Renal cortex interstitium (tissue), 15 donors: ENCODE results near the gene PFN2. TPM values are rescaled to one million over a fixed set of nuclear protein-coding genes. Genes with fewer than 3 reads are reported as not detected.

Experiments
- DNase-seq, 11 donors: peaks; one replicate each; pipeline ENCODE4 v3.0.0-alpha.2; 2013; ENCODE audit warnings: low read depth in 9 of 11, low spot score in 4 of 11; ENCODE audit errors: extremely low read depth in 1 of 11
- long read RNA-seq, 16 experiments: transcript quantifications; one replicate each; lab custom pipeline, GENCODE V29; 2026
- polyA plus RNA-seq, 3 donors: library from polyadenylated mRNA; unstranded; fragments of 120-200 nt; gene quantifications; one replicate each; pipeline ENCODE4 v1.2.1, GENCODE V29; 2013; ENCODE audit not compliant: insufficient read length in 3 of 3

Gene PFN2, protein sequence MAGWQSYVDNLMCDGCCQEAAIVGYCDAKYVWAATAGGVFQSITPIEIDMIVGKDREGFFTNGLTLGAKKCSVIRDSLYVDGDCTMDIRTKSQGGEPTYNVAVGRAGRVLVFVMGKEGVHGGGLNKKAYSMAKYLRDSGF
- polyA plus RNA-seq, result 100 to 1,000 TPM; 362 to 464 (median 456) TPM
- long read RNA-seq, donor 1, transcript PFN2-201 (3 exons, 2,261 nt), result minor isoform, 19 of 116 reads
- long read RNA-seq, donor 1, transcript PFN2-203 (3 exons, 1,780 nt), result major isoform, 85 of 116 reads
- long read RNA-seq, donor 1, partial matches to known transcripts, result 11 of 116 reads
- long read RNA-seq, donor 1, other reads (novel, unspliced or antisense), result 0 of 116 reads
- long read RNA-seq, donor 2, transcript PFN2-203 (3 exons, 1,780 nt), result major isoform, 105 of 129 reads
- long read RNA-seq, donor 2, transcript PFN2-201 (3 exons, 2,261 nt), result minor isoform, 11 of 129 reads
- long read RNA-seq, donor 2, partial matches to known transcripts, result 11 of 129 reads
- long read RNA-seq, donor 2, other reads (novel, unspliced or antisense), result 0 of 129 reads
- long read RNA-seq, donor 3, transcript PFN2-203 (3 exons, 1,780 nt), result major isoform, 174 of 230 reads
- long read RNA-seq, donor 3, transcript PFN2-201 (3 exons, 2,261 nt), result minor isoform, 39 of 230 reads
- long read RNA-seq, donor 3, partial matches to known transcripts, result 7 of 230 reads
- long read RNA-seq, donor 3, other reads (novel, unspliced or antisense), result 0 of 230 reads
- long read RNA-seq, donor 4, transcript PFN2-201 (3 exons, 2,261 nt), result minor isoform, 26 of 138 reads
- long read RNA-seq, donor 4, transcript PFN2-203 (3 exons, 1,780 nt), result major isoform, 100 of 138 reads
- long read RNA-seq, donor 4, partial matches to known transcripts, result 7 of 138 reads
- long read RNA-seq, donor 4, other reads (novel, unspliced or antisense), result 0 of 138 reads
- long read RNA-seq, donor 5, result 0 reads
- long read RNA-seq, donor 6, transcript PFN2-205 (2 exons, 613 nt), result minor isoform, 7 of 125 reads
- long read RNA-seq, donor 6, transcript PFN2-201 (3 exons, 2,261 nt), result minor isoform, 16 of 125 reads
- long read RNA-seq, donor 6, transcript PFN2-203 (3 exons, 1,780 nt), result major isoform, 95 of 125 reads
- long read RNA-seq, donor 6, partial matches to known transcripts, result 7 of 125 reads
- long read RNA-seq, donor 6, other reads (novel, unspliced or antisense), result 0 of 125 reads
- long read RNA-seq, donor 7, transcript PFN2-203 (3 exons, 1,780 nt), result major isoform, 122 of 157 reads
- long read RNA-seq, donor 7, transcript PFN2-201 (3 exons, 2,261 nt), result minor isoform, 21 of 157 reads
- long read RNA-seq, donor 7, partial matches to known transcripts, result 8 of 157 reads
- long read RNA-seq, donor 7, other reads (novel, unspliced or antisense), result 0 of 157 reads
- long read RNA-seq, donor 8, transcript PFN2-203 (3 exons, 1,780 nt), result major isoform, 184 of 260 reads
- long read RNA-seq, donor 8, transcript PFN2-205 (2 exons, 613 nt), result minor isoform, 9 of 260 reads
- long read RNA-seq, donor 8, transcript PFN2-201 (3 exons, 2,261 nt), result minor isoform, 42 of 260 reads
- long read RNA-seq, donor 8, partial matches to known transcripts, result 13 of 260 reads
- long read RNA-seq, donor 8, other reads (novel, unspliced or antisense), result 6 of 260 reads
- long read RNA-seq, donor 9, transcript PFN2-201 (3 exons, 2,261 nt), result minor isoform, 25 of 138 reads
- long read RNA-seq, donor 9, transcript PFN2-203 (3 exons, 1,780 nt), result major isoform, 102 of 138 reads
- long read RNA-seq, donor 9, partial matches to known transcripts, result 7 of 138 reads
- long read RNA-seq, donor 9, other reads (novel, unspliced or antisense), result 0 of 138 reads
- long read RNA-seq, donor 10, transcript PFN2-203 (3 exons, 1,780 nt), result major isoform, 119 of 164 reads
- long read RNA-seq, donor 10, transcript PFN2-205 (2 exons, 613 nt), result minor isoform, 8 of 164 reads
- long read RNA-seq, donor 10, transcript PFN2-201 (3 exons, 2,261 nt), result minor isoform, 28 of 164 reads
- long read RNA-seq, donor 10, partial matches to known transcripts, result 6 of 164 reads
- long read RNA-seq, donor 10, other reads (novel, unspliced or antisense), result 0 of 164 reads
- long read RNA-seq, donor 11, transcript PFN2-201 (3 exons, 2,261 nt), result minor isoform, 10 of 98 reads
- long read RNA-seq, donor 11, transcript PFN2-203 (3 exons, 1,780 nt), result major isoform, 76 of 98 reads
- long read RNA-seq, donor 11, partial matches to known transcripts, result 8 of 98 reads
- long read RNA-seq, donor 11, other reads (novel, unspliced or antisense), result 0 of 98 reads
- long read RNA-seq, donor 12, transcript PFN2-203 (3 exons, 1,780 nt), result major isoform, 50 of 72 reads
- long read RNA-seq, donor 12, transcript PFN2-201 (3 exons, 2,261 nt), result minor isoform, 11 of 72 reads
- long read RNA-seq, donor 12, partial matches to known transcripts, result 5 of 72 reads
- long read RNA-seq, donor 12, other reads (novel, unspliced or antisense), result 0 of 72 reads
- long read RNA-seq, donor 13, transcript PFN2-205 (2 exons, 613 nt), result minor isoform, 10 of 257 reads
- long read RNA-seq, donor 13, transcript PFN2-201 (3 exons, 2,261 nt), result minor isoform, 37 of 257 reads
- long read RNA-seq, donor 13, transcript PFN2-203 (3 exons, 1,780 nt), result major isoform, 185 of 257 reads
- long read RNA-seq, donor 13, partial matches to known transcripts, result 12 of 257 reads
- long read RNA-seq, donor 13, other reads (novel, unspliced or antisense), result 5 of 257 reads
- long read RNA-seq, donor 14, transcript PFN2-201 (3 exons, 2,261 nt), result minor isoform, 16 of 149 reads
- long read RNA-seq, donor 14, transcript PFN2-203 (3 exons, 1,780 nt), result major isoform, 118 of 149 reads
- long read RNA-seq, donor 14, partial matches to known transcripts, result 9 of 149 reads
- long read RNA-seq, donor 14, other reads (novel, unspliced or antisense), result 0 of 149 reads
- long read RNA-seq, donor 15, transcript PFN2-203 (3 exons, 1,780 nt), result major isoform, 51 of 65 reads
- long read RNA-seq, donor 15, transcript PFN2-201 (3 exons, 2,261 nt), result minor isoform, 13 of 65 reads
- long read RNA-seq, donor 15, partial matches to known transcripts, result 0 of 65 reads
- long read RNA-seq, donor 15, other reads (novel, unspliced or antisense), result 0 of 65 reads
- long read RNA-seq, donor 16, transcript PFN2-201 (3 exons, 2,261 nt), result minor isoform, 55 of 311 reads
- long read RNA-seq, donor 16, transcript PFN2-203 (3 exons, 1,780 nt), result major isoform, 219 of 311 reads
- long read RNA-seq, donor 16, partial matches to known transcripts, result 30 of 311 reads
- long read RNA-seq, donor 16, other reads (novel, unspliced or antisense), result 0 of 311 reads

DNA sequence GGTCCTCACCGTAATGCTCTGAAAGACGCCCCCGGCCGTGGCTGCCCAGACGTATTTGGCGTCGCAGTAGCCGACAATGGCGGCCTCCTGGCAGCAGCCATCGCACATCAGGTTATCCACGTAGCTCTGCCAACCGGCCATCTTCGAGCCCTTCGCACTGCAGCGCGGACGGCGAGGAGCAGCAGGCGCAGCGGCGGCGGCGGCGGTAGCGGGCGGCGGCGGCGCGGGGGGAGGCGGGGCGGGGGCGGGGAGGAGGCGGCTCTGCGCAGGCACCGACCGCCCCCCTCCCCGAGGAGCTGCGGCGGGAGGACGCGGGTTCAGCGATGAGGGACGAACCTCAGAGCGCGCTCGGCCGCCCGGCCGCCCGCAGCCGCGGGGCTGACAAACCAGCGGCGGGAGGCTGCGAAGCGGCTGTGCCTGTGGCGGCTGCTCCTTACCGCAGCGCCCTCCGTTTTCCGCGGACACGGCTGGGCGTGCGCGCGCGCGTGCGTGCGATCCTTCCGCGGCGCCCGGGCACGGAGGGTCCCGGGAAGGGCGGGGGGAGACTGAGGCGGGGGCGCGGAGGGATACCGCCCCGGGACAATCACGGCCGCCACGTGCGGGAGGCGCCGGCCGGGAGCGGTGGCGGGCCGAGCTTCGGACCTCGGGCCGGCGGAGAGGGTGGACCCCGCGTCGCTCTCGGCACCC is at the start of gene PFN2:
TSS of gene PFN2 (minus strand) at position 180 of the 687 bp plus-strand sequence. CDS start at position 141, 39 bp downstream.
- peak in 10 of 11 donors; percentile 66 to 90 (median 82) for DNase-seq

DNA sequence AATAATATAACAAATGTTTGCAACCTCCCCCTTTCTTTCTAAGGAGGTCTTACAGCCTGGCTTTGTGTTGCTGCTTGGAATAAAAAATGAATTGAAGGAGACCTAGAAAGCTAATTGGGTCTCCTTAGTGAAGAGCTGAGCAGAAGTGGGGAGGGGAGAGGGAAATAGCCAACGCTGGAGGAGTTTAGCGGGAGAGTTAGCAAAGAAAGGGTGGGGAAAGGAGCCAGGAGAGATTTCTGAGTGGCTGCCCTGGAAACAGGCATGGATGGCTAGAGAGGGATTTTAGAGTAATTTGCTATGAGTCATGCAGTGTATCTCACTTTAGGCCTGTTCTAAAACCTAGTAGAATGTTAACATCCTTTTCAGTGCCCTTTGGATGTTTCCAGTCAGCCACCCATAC is 45.2 kb upstream of the PFN2 start:
- DNase-seq, result no peak

DNA sequence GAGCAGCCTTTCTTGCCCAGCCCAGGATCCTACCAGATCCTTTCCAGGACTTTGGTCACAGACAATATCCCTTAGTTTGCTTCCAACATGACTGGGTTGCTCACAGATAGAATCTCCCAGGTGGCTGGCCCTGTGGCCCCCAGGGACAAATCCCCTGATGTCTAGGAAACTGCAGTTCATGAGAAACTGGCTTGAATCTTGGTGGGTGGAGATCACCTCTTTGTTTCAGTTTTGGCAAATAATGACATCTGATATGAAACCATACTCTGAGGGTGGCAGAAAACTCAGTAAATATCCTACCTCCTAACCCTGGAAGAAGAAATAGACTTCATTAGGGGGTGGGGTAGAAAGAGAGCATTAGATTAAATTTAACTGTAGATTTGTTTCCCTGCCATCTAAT is 44.1 kb upstream of the PFN2 start:
- DNase-seq, result no peak

DNA sequence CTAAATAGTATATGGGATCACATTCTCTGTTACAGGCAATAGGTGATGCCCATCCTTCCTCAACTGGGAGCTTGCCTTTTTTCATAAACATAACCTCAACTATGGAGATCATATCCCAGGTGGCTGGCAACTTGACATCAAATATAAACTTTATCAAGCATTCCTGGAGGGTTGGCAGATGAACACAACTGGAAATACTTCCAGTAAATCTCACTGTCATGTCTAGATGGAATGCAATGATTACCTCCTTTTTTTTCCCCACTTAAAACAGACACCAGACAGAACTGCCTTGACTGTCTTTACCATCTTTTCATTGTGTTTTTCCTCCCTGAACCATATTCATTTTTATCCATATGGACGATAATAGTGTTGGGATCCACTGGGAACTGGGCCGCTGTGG is 43.1 kb upstream of the PFN2 start:
- no peak for DNase-seq

DNA sequence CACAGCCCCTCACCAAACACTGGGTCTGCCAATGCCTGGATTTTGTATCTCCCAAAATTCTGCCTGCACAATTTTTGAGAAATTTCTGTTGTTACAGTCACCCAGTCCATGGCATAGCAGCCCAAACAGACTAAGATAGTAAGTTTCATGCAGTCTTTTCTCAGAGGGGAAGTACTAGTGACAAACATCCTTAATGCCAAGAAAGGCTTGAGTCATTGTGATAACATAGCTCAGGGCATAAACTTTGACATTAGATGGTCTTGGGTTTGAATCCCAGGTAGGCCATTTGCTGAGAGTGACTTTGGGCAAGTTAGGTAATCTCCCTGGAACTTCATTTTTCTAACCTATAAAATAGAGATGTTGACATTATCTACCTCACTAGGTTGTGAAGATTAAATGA is 36.1 kb upstream of the PFN2 start:
- no peak for DNase-seq

DNA sequence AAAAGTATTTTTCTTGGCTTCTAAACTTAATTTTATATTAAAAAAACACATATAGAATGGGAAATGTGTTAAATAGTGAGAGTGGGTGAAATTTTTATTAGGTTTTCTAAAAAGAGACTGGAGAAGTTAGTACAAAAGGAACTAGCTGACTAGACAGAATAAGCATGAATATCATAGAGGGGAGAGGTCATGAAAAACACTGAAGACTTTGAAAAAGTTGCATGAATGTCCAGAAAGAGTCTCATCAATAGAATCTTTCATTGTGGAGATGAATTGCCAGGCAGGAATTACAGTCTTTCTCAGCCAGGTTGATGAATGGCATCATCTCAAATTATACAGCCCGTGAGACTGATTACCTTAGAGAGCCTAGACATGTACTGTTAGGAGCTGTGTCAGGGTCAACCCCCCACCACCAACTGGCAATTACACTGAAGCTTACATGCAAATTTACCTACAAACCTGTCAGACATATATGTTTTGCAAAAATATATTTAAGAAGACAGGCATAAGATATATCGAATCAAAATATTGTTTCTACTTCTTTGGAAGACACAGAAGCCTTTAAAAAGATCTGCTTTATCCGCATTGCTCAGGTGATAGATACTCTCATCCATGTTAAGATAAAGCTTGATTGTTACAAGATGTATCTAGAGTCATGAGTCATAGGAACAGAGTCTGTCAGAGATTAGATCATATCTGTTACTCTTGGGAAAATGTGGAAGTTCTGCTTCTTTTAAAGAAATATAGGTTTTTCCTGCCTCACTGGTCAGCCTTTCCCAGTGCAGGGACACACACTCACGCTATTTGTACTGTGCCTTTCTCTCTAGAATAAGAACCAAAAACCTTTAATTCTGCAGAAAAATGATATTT is 34.8 kb upstream of the PFN2 start:
- no peak for DNase-seq

DNA sequence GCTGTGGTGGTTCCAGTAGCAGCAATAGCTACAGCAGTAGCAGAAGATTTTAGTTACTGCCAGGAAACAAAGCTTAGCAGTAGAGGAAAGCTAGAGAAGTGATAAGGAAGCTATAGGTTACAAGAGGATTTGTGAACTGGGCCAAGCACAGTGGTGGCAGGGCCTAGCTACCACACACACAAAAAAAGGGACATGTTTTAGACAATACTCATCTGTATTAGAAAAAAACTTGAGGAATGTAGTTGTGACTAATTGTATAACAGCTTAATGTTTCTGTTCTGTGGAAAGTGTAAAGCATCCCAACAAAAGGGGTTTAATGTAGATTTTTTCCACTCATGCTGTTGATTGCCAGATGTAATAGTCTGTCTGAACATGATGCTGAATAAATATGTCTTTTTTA is 29.9 kb upstream of the PFN2 start:
- no peak for DNase-seq

DNA sequence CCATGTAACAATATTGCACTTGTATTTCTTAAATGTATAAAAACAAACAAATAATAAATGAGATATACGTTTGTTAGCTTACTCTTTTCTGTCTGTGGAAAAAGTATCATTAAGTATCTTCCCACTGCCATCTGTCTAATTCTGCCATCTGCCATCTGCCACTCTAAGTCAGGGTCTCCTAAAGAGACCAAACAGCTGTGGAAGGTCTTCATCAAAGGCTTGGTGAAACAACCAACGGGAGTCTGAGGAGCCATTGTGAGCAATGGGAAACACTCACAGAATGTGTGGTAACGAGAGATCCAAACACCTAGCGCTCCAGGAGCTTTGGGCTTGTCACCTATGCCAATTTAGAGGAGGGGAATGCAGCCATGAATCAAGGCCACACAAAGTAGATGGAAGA is 28.7 kb upstream of the PFN2 start:
- DNase-seq, result no peak

DNA sequence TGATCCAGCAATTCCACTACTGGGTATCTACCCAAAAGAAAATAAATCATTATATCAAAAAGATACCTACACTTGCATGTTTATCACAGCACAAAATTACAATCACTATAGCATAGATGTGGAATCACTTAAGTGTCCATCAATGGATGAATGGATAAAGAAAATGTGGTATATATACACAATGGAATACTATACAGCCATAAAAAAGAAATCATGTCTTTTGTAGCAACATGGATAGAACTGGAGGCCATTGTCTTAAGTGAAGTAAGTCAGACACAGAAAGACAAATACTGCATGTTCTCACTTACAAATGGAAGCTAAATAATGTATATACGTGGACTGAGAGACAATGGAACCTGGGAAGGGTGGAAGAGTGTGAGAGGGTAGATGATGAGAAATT is 28.3 kb upstream of the PFN2 start:
- DNase-seq, result no peak

DNA sequence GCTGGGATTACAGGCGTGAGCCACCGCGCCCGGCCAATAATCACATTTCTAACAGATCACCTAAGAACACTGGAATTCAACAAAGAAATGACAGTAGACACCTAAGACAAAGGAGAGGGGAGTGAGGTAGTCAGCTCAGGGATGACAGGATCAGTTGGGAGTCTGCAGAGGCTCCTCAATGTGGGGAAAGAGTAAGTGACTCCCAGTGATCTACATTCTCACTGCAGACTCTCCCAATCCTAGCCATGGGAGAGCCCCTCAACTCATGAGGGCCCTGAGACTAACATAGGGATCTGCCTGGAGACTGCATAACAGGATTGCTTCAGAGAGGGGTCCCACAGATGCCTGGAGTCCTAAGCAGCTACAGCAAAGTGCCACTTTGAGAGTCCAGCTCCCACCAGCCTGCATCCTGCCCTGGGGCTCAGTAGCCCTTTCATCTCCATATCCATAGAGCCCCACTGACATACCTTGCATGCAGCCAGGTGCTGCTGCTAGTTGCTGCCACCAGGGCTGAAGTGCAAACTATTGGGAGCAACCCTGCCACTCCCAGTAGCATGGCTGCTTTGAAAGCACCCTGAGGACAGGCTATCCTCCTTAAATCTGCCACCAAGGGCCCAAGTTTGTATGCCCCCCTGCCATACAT is 21.8 kb upstream of the PFN2 start:
- DNase-seq, result no peak

DNA sequence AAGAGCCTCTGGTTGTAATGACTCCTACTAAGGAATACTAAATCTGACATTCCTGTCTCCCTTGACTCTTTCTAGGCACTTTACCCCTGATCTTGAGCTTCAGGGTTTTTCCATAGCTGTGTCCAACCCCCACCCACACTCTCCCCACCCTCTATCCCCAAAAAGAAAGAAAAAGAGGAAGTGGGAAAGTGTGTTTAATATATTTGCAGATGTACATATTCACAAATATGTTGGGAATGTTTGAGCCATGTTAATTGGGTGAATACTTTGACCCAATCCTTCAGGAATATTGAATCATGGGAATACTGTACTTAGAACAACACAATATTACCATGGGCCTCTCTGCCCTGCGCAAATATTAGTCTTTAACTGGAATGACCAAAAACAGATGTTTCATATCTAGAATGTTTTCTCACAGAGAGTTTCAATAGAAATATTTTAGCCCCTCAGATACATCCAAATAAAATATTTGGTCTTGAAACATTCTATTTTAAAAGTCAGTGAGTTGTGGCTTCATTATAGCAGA is 19.8 kb upstream of the PFN2 start:
- no peak for DNase-seq

DNA sequence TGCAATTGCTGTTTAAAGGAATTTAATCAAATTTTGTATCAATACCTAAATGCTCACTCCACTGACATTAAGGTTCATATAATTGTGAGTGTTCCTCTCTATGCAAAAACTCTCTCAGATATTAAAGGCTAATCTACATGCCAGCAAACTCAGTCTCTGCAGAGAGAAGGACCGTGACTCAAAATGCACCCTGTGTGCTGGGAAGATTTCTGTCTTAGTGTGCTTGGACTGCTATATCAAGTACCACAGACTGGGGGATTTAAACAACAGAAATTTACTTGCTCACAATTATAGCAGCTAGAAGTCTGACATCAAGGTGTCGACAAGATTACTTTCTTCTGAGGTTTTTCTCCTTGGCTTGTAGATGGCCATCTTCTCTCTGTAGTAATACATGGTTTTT is 18.6 kb upstream of the PFN2 start:
- no peak for DNase-seq

DNA sequence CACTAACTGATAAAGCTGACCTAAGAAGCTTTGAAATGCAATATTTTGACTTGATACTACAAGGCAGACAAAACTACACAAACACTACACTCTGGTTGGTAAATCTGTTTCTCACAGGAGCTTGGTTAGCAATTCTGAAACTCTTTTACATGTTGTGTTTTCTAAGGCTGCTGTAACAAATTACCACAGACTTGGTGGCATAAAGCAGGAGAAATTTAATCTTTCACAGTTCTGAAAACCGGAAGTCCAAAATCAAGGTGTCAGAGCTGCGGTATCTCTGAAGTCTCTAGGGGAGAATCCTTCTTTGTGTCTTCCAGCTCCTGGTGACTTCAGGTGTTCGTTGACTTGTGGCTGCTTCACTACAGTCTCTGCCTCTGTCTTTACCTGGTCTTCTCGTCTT is 12.9 kb upstream of the PFN2 start:
- DNase-seq, result no peak
